ENCODE measurements around the gene IRAK3. TPM values are rescaled to one million over a fixed set of nuclear protein-coding genes. Genes with fewer than 3 reads are reported as not detected.

Gene IRAK3
- total RNA-seq, 3 donors from 2014 or later: 2.7 to 11.1 (median 7.0) TPM

GRCh38 chr12:66156654-66157053 lies 32.4 kb upstream of the IRAK3 start:
- H3K4me3 ChIP-seq: no peak overlapping the region

DNA sequence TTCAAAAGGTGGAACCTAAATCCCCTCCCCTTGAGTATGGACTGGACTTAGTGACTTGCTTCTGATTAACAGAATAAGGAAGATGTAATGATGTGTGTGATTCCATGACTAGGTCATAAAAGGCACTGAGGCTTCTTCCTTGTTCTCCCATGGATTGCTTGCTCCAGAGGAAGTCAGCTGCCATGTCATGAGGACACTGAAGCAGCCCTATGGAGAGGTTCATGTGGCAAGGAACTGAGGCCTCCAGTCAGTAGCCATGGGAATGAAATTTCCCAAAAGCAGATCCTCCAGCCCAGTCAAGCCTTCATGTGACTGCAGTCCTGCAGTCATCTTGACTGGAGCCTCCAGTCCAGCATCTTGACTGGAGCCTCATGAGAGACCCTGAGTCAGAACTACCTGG lies 29.9 kb upstream of the IRAK3 start:
- ATAC-seq: peak; percentile 71

More at GRCh38 chr12:66156654-66157053, 32.4 kb upstream of the IRAK3 start:
- ATAC-seq: peak; percentile 88
- no peak for TF ChIP-seq CTCF (IDR thresholded peaks at IDR 0.05)
- H3K36me3 ChIP-seq (ENCODE audit: low read depth): no peaks in the 10 kb centered on the region
- intact Hi-C loops (cut with DNase I, micrococcal nuclease): no loop called here
- peak in 1 of 3 donors; percentile 32 for DNase-seq
- H3K4me1 ChIP-seq (ENCODE audit: low read depth): peaks cover 8% of the 10 kb centered on the region
- peaks cover 3% of the 10 kb centered on the region for H3K9me3 ChIP-seq

GRCh38 chr12:66160704-66161103 lies 28.3 kb upstream of the IRAK3 start:
- H3K9me3 ChIP-seq: peaks cover 3% of the 10 kb centered on the region
- peak in 1 of 3 donors; percentile 51 for DNase-seq
- peaks cover 8% of the 10 kb centered on the region for H3K4me1 ChIP-seq (ENCODE audit: low read depth)
- no peak for ATAC-seq
- H3K4me3 ChIP-seq: no peak overlapping the region
- H3K36me3 ChIP-seq (ENCODE audit: low read depth): no peaks in the 10 kb centered on the region
- intact Hi-C loops (cut with DNase I, micrococcal nuclease): no loop called here
- no peak for TF ChIP-seq CTCF (IDR thresholded peaks at IDR 0.05)

More for the DNA sequence above, 29.9 kb upstream of the IRAK3 start:
- TF ChIP-seq CTCF (IDR thresholded peaks at IDR 0.05): no peak
- peaks cover 8% of the 10 kb centered on the region for H3K4me1 ChIP-seq (ENCODE audit: low read depth)
- peaks cover 3% of the 10 kb centered on the region for H3K9me3 ChIP-seq
- intact Hi-C loops (cut with DNase I, micrococcal nuclease): no loop called here
- H3K36me3 ChIP-seq (ENCODE audit: low read depth): no peaks in the 10 kb centered on the region
- H3K4me3 ChIP-seq: no peak overlapping the region
- no peak for DNase-seq

GRCh38 chr12:66162701-66163100 lies 26.3 kb upstream of the IRAK3 start:
- ATAC-seq: no peak
- intact Hi-C loops (cut with DNase I, micrococcal nuclease): no loop called here
- H3K4me3 ChIP-seq: no peak overlapping the region
- H3K9me3 ChIP-seq: peaks cover 3% of the 10 kb centered on the region
- H3K36me3 ChIP-seq (ENCODE audit: low read depth): no peaks in the 10 kb centered on the region
- no peak for DNase-seq
- TF ChIP-seq CTCF (IDR thresholded peaks at IDR 0.05): no peak
- H3K4me1 ChIP-seq (ENCODE audit: low read depth): peaks cover 7% of the 10 kb centered on the region

DNA sequence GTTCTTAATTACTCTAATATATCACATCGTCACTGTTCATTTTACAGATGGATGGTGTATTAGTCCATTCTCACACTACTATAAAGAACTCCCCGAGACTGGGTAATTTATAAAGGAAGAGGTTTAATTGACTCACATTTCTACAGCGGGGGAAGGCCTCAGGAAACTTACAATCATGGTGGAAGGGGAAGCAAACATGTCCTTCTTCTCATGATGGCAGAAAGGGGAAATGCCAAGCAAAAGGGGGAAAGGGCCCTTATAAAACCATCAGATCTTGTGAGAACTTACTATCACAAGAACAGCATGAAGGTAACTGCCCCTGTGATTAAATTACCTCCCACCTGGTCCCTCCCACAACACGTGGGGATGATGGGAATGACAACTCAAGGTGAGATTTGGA lies 25.7 kb upstream of the IRAK3 start:
- peaks cover 13% of the 10 kb centered on the region for H3K4me1 ChIP-seq (ENCODE audit: low read depth)
- H3K9me3 ChIP-seq: peaks cover 3% of the 10 kb centered on the region
- TF ChIP-seq CTCF (IDR thresholded peaks at IDR 0.05): no peak
- no peaks in the 10 kb centered on the region for H3K36me3 ChIP-seq (ENCODE audit: low read depth)
- intact Hi-C loops (cut with DNase I, micrococcal nuclease): no loop called here
- ATAC-seq (no peak), DNase-seq (no peak)
- no peak overlapping the region for H3K4me3 ChIP-seq

GRCh38 chr12:66164349-66164821 lies 24.6 kb upstream of the IRAK3 start:
- no peak for DNase-seq
- intact Hi-C loops (cut with DNase I, micrococcal nuclease): no loop called here
- peak; percentile 63 for ATAC-seq
- no peak for TF ChIP-seq CTCF (IDR thresholded peaks at IDR 0.05)
- H3K4me1 ChIP-seq (ENCODE audit: low read depth): peaks cover 18% of the 10 kb centered on the region
- H3K9me3 ChIP-seq: no peaks in the 10 kb centered on the region
- H3K4me3 ChIP-seq: no peak overlapping the region
- H3K36me3 ChIP-seq (ENCODE audit: low read depth): no peaks in the 10 kb centered on the region

Measured in mucosa of descending colon (tissue), 3 donors.